HEK293 (cell line): ENCODE data around the gene ZNF668.

Experiments
- CTCF ChIA-PET: fragments of 350-600 bp; formaldehyde crosslinking; extraction: SDS; loops from one replicate; lab custom pipeline; 2021; ENCODE audit warnings: antibody characterized with exemption; lab: Yijun Ruan, JAX
- POLR2A ChIA-PET: fragments of 300-600 bp; formaldehyde crosslinking; extraction: SDS; loops from one replicate; lab custom pipeline; 2020; ENCODE audit warnings: antibody characterized with exemption, inconsistent platforms; lab: Yijun Ruan, JAX
- H3K27ac ChIP-seq: fragments of 200-500 bp; sonication (Bioruptor generic); 2 replicates; pipeline ENCODE4 v1.5.1; 2014; ENCODE audit warnings: low read depth, low read length, control low read depth, inconsistent platforms; ENCODE audit errors: extremely low read depth
- H3K36me3 ChIP-seq, 2 experiments: fragments of 200-500 bp in 1 of 2; sonication (Bioruptor generic) in 1 of 2; 1 replicate in 1 of 2; 2 replicates in 1 of 2; pipeline ENCODE4 v1.5.1; 2014 to 2017; ENCODE audit warnings: inconsistent platforms in 2 of 2, low read length in 2 of 2; ENCODE audit not compliant: control insufficient read depth in 2 of 2, insufficient read depth in 1 of 2
- H3K4me1 ChIP-seq: fragments of 200-500 bp; sonication (Bioruptor generic); 2 replicates; pipeline ENCODE4 v1.5.1; 2014; ENCODE audit warnings: mild to moderate bottlenecking, low read length, inconsistent platforms; ENCODE audit not compliant: control insufficient read depth, insufficient read depth
- H3K4me3 ChIP-seq: 2 replicates; pipeline ENCODE4 v1.5.1; 2011; ENCODE audit warnings: low read depth, mild to moderate bottlenecking, control low read depth, low read length, moderate library complexity
- H3K9me3 ChIP-seq: fragments of 200-500 bp; sonication (Bioruptor generic); 2 replicates; pipeline ENCODE4 v1.5.1; 2014; ENCODE audit warnings: low read depth, low read length, inconsistent platforms; ENCODE audit not compliant: control insufficient read depth, insufficient read depth
- GLI4 ChIP-seq: fragments of 450-650 bp; formaldehyde crosslinking; IDR thresholded peaks from 2 replicates; pipeline ENCODE4 v1.5.1; 2016; ENCODE audit warnings: missing biosample characterization, missing genetic modification characterization
- GLIS1 ChIP-seq: fragments of 450-650 bp; formaldehyde crosslinking; IDR thresholded peaks from 2 replicates; pipeline ENCODE4 v1.5.1; 2016; ENCODE audit warnings: missing biosample characterization, missing genetic modification characterization
- GLIS2 ChIP-seq: fragments of 450-650 bp; formaldehyde crosslinking; IDR thresholded peaks from 2 replicates; pipeline ENCODE4 v1.5.1; 2016; ENCODE audit warnings: missing biosample characterization, missing genetic modification characterization
- PRDM1 ChIP-seq: fragments of 450-650 bp; formaldehyde crosslinking; IDR thresholded peaks from 2 replicates; pipeline ENCODE4; 2016; ENCODE audit warnings: missing biosample characterization, missing genetic modification characterization
- REPIN1 ChIP-seq: fragments of 450-650 bp; formaldehyde crosslinking; IDR thresholded peaks from 2 replicates; pipeline ENCODE4 v1.5.1; 2017; ENCODE audit warnings: missing biosample characterization, missing genetic modification characterization, low read depth
- SP7 ChIP-seq: fragments of 450-650 bp; formaldehyde crosslinking; IDR thresholded peaks from 2 replicates; pipeline ENCODE4 v1.5.1; 2016; ENCODE audit warnings: missing biosample characterization, missing genetic modification characterization
- ZBTB21 ChIP-seq: fragments of 450-650 bp; formaldehyde crosslinking; IDR thresholded peaks from 2 replicates; pipeline ENCODE4 v1.5.1; 2017; ENCODE audit warnings: missing biosample characterization, missing genetic modification characterization
- ZBTB6 ChIP-seq: fragments of 450-650 bp; formaldehyde crosslinking; IDR thresholded peaks from 2 replicates; pipeline ENCODE4 v1.5.1; 2017; ENCODE audit warnings: missing biosample characterization, missing genetic modification characterization
- ZEB2 ChIP-seq: fragments of 450-650 bp; formaldehyde crosslinking; IDR thresholded peaks from 2 replicates; pipeline ENCODE4 v1.5.1; 2016; ENCODE audit warnings: missing biosample characterization, missing genetic modification characterization
- ZFHX2 ChIP-seq: fragments of 450-650 bp; formaldehyde crosslinking; conservative IDR thresholded peaks from 2 replicates; pipeline ENCODE4 v1.5.1; 2016; ENCODE audit warnings: missing biosample characterization, missing genetic modification characterization
- ZIC2 ChIP-seq: fragments of 450-650 bp; formaldehyde crosslinking; IDR thresholded peaks from 2 replicates; pipeline ENCODE4 v1.5.1; 2016; ENCODE audit warnings: missing biosample characterization, missing genetic modification characterization
- ZNF132 ChIP-seq: fragments of 450-650 bp; formaldehyde crosslinking; IDR thresholded peaks from 2 replicates; pipeline ENCODE4 v1.5.1; 2017; ENCODE audit warnings: missing biosample characterization, missing genetic modification characterization, borderline replicate concordance
- ZNF239 ChIP-seq: fragments of 450-650 bp; formaldehyde crosslinking; IDR thresholded peaks from 2 replicates; pipeline ENCODE4 v1.5.1; 2016; ENCODE audit warnings: missing biosample characterization, missing genetic modification characterization
- ZNF302 ChIP-seq: fragments of 450-650 bp; formaldehyde crosslinking; IDR thresholded peaks from 2 replicates; pipeline ENCODE4 v1.5.1; 2016; ENCODE audit warnings: missing biosample characterization, missing genetic modification characterization, low read depth
- ZNF335 ChIP-seq: fragments of 450-650 bp; formaldehyde crosslinking; conservative IDR thresholded peaks from 2 replicates; pipeline ENCODE4 v1.5.1; 2016; ENCODE audit warnings: missing biosample characterization, missing genetic modification characterization
- ZNF513 ChIP-seq: fragments of 450-650 bp; IDR thresholded peaks from 2 replicates; pipeline ENCODE4 v1.5.1; 2018; ENCODE audit warnings: missing biosample characterization, missing genetic modification characterization
- ZNF558 ChIP-seq: fragments of 450-650 bp; formaldehyde crosslinking; IDR thresholded peaks from 2 replicates; pipeline ENCODE4 v1.5.1; 2016; ENCODE audit warnings: missing biosample characterization, missing genetic modification characterization
- ZNF600 ChIP-seq: fragments of 450-650 bp; formaldehyde crosslinking; IDR thresholded peaks from 2 replicates; pipeline ENCODE4 v1.5.1; 2016; ENCODE audit warnings: missing biosample characterization, missing genetic modification characterization
- ZNF654 ChIP-seq: fragments of 450-650 bp; formaldehyde crosslinking; IDR thresholded peaks from 2 replicates; pipeline ENCODE4 v1.5.1; 2016; ENCODE audit warnings: low read depth, missing biosample characterization, missing genetic modification characterization
- ZNF670 ChIP-seq: fragments of 450-650 bp; formaldehyde crosslinking; IDR thresholded peaks from 2 replicates; pipeline ENCODE4 v1.5.1; 2016; ENCODE audit warnings: missing biosample characterization, missing genetic modification characterization, low read depth
- ZNF768 ChIP-seq: fragments of 450-650 bp; formaldehyde crosslinking; IDR thresholded peaks from 2 replicates; pipeline ENCODE4 v1.5.1; 2018; ENCODE audit warnings: missing biosample characterization, mild to moderate bottlenecking, missing genetic modification characterization
- ZNF777 ChIP-seq: fragments of 450-650 bp; formaldehyde crosslinking; IDR thresholded peaks from 2 replicates; pipeline ENCODE4 v1.5.1; 2017; ENCODE audit warnings: missing biosample characterization, missing genetic modification characterization, borderline replicate concordance
- ZSCAN23 ChIP-seq: fragments of 450-650 bp; formaldehyde crosslinking; IDR thresholded peaks from 2 replicates; pipeline ENCODE4 v1.5.1; 2016; ENCODE audit warnings: missing biosample characterization, missing genetic modification characterization
- ZSCAN30 ChIP-seq: fragments of 450-650 bp; IDR thresholded peaks from 2 replicates; pipeline ENCODE4 v1.5.1; 2018; ENCODE audit warnings: missing biosample characterization, mild to moderate bottlenecking, missing genetic modification characterization, moderate library complexity
- TF ChIP-seq, protein P1 (sequence below): fragments of 450-650 bp; formaldehyde crosslinking; IDR thresholded peaks from 2 replicates; pipeline ENCODE4 v1.5.1; 2016; ENCODE audit warnings: missing biosample characterization, missing genetic modification characterization

The ZNF668 gene

DNA sequence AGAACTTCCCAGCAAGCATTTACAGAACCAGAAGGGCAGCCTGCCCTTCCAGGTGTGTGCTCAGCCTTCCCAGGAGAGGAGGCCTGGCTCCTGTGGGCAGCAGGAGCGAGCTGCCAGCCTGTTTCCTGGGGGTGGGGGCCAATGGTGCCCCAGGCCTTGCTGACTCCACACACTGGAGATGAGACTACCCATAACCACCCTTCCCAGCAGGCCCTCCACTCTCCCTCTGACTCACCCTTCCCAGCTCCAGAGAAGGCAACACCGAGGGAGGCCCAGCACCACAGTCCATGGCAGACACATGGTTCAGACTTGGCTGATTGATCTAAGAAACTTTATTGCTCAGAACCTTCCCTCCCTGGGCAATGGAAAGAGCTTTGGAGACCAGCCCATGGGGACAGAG is 16.5 kb upstream of the ZNF668 start (continued):
- TF ChIP-seq, protein P1, sequence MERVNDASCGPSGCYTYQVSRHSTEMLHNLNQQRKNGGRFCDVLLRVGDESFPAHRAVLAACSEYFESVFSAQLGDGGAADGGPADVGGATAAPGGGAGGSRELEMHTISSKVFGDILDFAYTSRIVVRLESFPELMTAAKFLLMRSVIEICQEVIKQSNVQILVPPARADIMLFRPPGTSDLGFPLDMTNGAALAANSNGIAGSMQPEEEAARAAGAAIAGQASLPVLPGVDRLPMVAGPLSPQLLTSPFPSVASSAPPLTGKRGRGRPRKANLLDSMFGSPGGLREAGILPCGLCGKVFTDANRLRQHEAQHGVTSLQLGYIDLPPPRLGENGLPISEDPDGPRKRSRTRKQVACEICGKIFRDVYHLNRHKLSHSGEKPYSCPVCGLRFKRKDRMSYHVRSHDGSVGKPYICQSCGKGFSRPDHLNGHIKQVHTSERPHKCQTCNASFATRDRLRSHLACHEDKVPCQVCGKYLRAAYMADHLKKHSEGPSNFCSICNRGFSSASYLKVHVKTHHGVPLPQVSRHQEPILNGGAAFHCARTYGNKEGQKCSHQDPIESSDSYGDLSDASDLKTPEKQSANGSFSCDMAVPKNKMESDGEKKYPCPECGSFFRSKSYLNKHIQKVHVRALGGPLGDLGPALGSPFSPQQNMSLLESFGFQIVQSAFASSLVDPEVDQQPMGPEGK = peak; percentile 60; the same call in 1 of the 2 replicates
- 0 out of 2 replicates have a peak, but pooled peaks have one; percentile 28 for TF ChIP-seq GLIS2 (tag by site-specific recombination)
- TF ChIP-seq ZSCAN30 (tag by site-specific recombination) = no peak
- peak; percentile 27; the same call in 1 of the 2 replicates for TF ChIP-seq GLIS1
- TF ChIP-seq ZNF513 (tag by site-specific recombination) = no peak
- peak; percentile 17; the same call in 1 of the 2 replicates for TF ChIP-seq SP7 (tag by site-specific recombination)
- TF ChIP-seq ZBTB21 (tag by site-specific recombination) = no peak
- peak; percentile 79 for TF ChIP-seq ZIC2 (tag by site-specific recombination)
- TF ChIP-seq ZNF600 (tag by site-specific recombination) = peak; percentile 68; the same call in 1 of the 2 replicates

DNA sequence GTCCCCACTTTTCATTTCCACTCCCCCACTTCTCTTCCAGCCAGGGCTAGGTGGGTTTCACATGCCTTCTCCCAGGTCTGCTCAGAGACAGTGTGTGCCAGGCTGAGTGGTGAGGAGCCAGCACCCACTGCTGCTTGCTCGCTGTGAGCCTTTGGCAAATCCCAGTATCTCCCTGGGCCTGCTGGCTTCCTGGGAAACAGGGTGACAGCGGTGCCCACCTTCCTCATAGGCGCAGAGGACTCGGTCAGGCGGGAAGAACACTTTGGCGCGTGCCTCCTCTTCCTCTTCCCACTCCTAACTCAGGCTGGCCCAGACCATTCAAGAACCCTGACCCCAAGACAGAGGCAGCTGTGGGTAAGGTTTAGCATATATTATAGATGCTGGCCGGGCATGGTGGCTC is 15.2 kb upstream of the ZNF668 start:
- no peak for TF ChIP-seq ZNF670 (tag by site-specific recombination)
- no peak for TF ChIP-seq ZNF239 (tag by site-specific recombination)
- TF ChIP-seq, all 188 proteins: peak for 0
- ChIA-PET CTCF (no interaction called here), POLR2A (interaction anchor here (0.8 to 1.2 kb wide), 2 partner anchors 12 to 28 kb away, joined by 3 to 4 read pairs; partner anchors contain the start of gene KAT8)
- Histone ChIP-seq H3K4me1 (peaks cover 3% of the 10 kb centered on the region; the same call in 1 of the 2 replicates), H3K27ac (no peak overlapping the region), H3K4me3 (no peak overlapping the region), H3K36me3 (peaks cover 0 to 45% of the 10 kb centered on the region in 2 experiments; a peak in 2 of 3 replicates), H3K9me3 (no peaks in the 10 kb centered on the region)

DNA sequence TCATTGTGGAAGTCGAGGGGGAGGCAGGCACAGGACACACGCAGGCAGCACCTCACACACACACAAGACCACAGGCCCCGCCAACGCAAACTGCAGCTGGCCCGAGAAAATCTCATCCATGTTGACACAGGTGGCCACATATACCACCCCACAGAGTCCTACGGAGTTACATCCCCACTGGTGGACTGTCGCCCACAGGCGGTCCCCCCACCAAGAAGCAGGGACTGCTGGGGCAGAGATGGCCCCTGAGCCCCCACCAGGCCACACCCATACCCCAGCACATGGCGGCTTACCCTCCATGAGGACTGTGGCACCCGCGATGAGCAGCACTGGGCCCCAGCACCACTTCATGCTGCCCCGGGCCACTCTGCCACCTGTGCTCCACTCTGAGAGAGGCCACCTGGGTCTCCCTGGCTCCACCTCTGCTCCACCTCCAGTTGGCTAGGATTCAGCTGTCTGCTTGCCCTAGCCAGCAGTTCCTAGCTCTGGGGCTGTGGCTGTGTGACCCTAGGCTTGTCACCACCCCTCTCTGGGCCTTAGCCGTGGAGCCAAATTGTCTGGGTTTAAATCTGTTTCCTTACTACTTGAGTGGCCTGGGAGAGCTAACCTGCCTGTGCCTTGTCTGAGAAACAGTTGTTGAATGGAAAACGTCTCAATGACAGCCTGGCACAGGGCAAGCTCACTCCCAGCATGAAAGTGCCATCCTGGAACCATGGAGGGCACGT is 14.6 kb upstream of the ZNF668 start, which contains the start of gene PRSS53:
Gene PRSS53, minus strand, starts transcription at position 485 of the 725 bp plus-strand sequence. Its CDS starts 134 bp downstream, at position 351.
- H3K4me3 ChIP-seq = no peak within 1 kb of the TSS
- TF ChIP-seq REPIN1 (tag by site-specific recombination) (no peak), ZBTB6 (tag by site-specific recombination) (no peak), GLI4 (no peak), ZNF768 (tag by site-specific recombination) (peak; percentile 88; the same call in 1 of the 2 replicates), ZFHX2 (tag by site-specific recombination) (no peak), ZSCAN23 (no peak), ZNF302 (tag by site-specific recombination) (no peak), ZBTB21 (tag by site-specific recombination) (no peak), ZEB2 (tag by site-specific recombination) (no peak), GLIS1 (peak; percentile 57), ZNF558 (tag by site-specific recombination) (no peak), PRDM1 (tag by site-specific recombination) (no peak), GLIS2 (tag by site-specific recombination) (peak; percentile 43; the same call in 1 of the 2 replicates), ZNF654 (tag by site-specific recombination) (no peak), ZNF335 (tag by site-specific recombination) (no peak), ZNF777 (no peak), ZNF132 (tag by site-specific recombination) (no peak)
- TF ChIP-seq, all 188 proteins: peak for 3
- Histone ChIP-seq H3K9me3 (no peaks in the 10 kb centered on the region), H3K4me1 (peaks cover 3% of the 10 kb centered on the region; the same call in 1 of the 2 replicates), H3K36me3 (peaks cover 0 to 46% of the 10 kb centered on the region in 2 experiments; a peak in 2 of 3 replicates), H3K27ac (no peak within 1 kb of the TSS)
- ChIA-PET POLR2A (interaction anchor here (0.8 to 1.2 kb wide), 2 partner anchors 11 to 29 kb away, joined by 3 to 4 read pairs; partner anchors contain the start of gene KAT8), CTCF (no interaction called here)
